Measurements from ENCODE around the gene SOX2. TPM values are rescaled to one million over a fixed set of nuclear protein-coding genes. Genes with fewer than 3 reads are reported as not detected.
A peak's percentile ranks its signal among the peaks of the same experiment; 100 is the strongest.

The SOX2 gene
- total RNA-seq (100 to 1,000 TPM in 1 of 2 donors, 10 to 100 TPM in 1; 82.5 to 104 TPM), polyA plus RNA-seq (ENCODE audit: insufficient read length in 2 of 2) (100 to 1,000 TPM; 221 to 294 TPM)
- long read RNA-seq, donor 1, transcript SOX2-201 (1 exons, 2,513 nt): major isoform, 406 of 406 reads
- long read RNA-seq, donor 1, partial matches to known transcripts: 0 of 406 reads
- long read RNA-seq, donor 1, other reads (novel, unspliced or antisense): 0 of 406 reads
- long read RNA-seq, donor 2, transcript SOX2-201 (1 exons, 2,513 nt): major isoform, 297 of 297 reads
- long read RNA-seq, donor 2, partial matches to known transcripts: 0 of 297 reads
- long read RNA-seq, donor 2, other reads (novel, unspliced or antisense): 0 of 297 reads
- long read RNA-seq, donor 3, transcript SOX2-201 (1 exons, 2,513 nt): major isoform, 288 of 288 reads
- long read RNA-seq, donor 3, partial matches to known transcripts: 0 of 288 reads
- long read RNA-seq, donor 3, other reads (novel, unspliced or antisense): 0 of 288 reads
- long read RNA-seq, donor 4, transcript SOX2-201 (1 exons, 2,513 nt): major isoform, 43 of 43 reads
- long read RNA-seq, donor 4, partial matches to known transcripts: 0 of 43 reads
- long read RNA-seq, donor 4, other reads (novel, unspliced or antisense): 0 of 43 reads

DNA sequence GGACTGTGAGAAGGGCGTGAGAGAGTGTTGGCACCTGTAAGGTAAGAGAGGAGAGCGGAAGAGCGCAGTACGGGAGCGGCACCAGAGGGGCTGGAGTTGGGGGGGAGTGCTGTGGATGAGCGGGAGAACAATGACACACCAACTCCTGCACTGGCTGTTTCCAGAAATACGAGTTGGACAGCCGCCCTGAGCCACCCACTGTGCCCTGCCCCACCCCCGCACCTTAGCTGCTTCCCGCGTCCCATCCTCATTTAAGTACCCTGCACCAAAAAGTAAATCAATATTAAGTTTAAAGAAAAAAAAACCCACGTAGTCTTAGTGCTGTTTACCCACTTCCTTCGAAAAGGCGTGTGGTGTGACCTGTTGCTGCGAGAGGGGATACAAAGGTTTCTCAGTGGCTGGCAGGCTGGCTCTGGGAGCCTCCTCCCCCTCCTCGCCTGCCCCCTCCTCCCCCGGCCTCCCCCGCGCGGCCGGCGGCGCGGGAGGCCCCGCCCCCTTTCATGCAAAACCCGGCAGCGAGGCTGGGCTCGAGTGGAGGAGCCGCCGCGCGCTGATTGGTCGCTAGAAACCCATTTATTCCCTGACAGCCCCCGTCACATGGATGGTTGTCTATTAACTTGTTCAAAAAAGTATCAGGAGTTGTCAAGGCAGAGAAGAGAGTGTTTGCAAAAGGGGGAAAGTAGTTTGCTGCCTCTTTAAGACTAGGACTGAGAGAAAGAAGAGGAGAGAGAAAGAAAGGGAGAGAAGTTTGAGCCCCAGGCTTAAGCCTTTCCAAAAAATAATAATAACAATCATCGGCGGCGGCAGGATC, at the start of gene SOX2:
Gene SOX2, plus strand, starts transcription at position 601 of the 811 bp plus-strand sequence. CDS start 436 bp downstream, outside the sequence.
- Histone ChIP-seq H3K36me3 (ENCODE audit: control insufficient read depth, insufficient read depth, low read length) (peaks cover 10% of the 10 kb centered on the region), H3K9me3 (ENCODE audit: control insufficient read depth, insufficient read depth, low read length) (no peaks in the 10 kb centered on the region), H3K4me3 (ENCODE audit: low read depth, low read length) (peak within 1 kb of the TSS; percentile 74), H3K27me3 (ENCODE audit: control insufficient read depth, insufficient read depth, low read length) (peaks cover 69% of the 10 kb centered on the region), H3K4me1 (ENCODE audit: control insufficient read depth, insufficient read depth, low read length) (peaks cover 16% of the 10 kb centered on the region), H3K27ac (ENCODE audit: low read depth, low read length) (peak within 1 kb of the TSS; percentile 91)
- under 1% methylated on average over 22 of the region's 37 CpGs for WGBS (ENCODE audit: insufficient coverage)
- peak in 4 of 6 donors; percentile 83 to 96 (median 90) for DNase-seq (ENCODE audit: low read depth in 4 of 6, low spot score in 6 of 6)

DNA sequence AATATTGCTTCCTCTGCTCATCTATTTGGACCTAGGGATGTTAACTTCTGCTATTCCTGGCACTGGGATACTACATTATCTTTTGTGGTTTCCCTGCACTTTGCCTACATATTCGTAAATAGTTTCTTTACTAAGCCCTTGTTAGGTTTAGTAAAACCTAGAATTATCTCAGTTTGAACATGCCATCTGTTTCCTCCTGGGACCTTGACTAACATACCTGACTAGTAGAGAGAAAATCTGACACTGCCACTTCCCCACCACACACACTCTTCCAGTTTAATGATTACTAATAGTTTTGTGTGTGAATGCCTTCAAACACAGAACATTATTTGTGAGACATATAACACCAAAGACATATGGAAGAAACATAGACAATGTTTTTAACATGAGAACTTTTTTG, 28.2 kb upstream of the SOX2 start:
- Histone ChIP-seq H3K9me3 (ENCODE audit: control insufficient read depth, insufficient read depth, low read length) (peaks cover 2% of the 10 kb centered on the region), H3K27ac (ENCODE audit: low read depth, low read length) (no peak overlapping the region), H3K36me3 (ENCODE audit: control insufficient read depth, insufficient read depth, low read length) (no peaks in the 10 kb centered on the region), H3K27me3 (ENCODE audit: control insufficient read depth, insufficient read depth, low read length) (no peaks in the 10 kb centered on the region), H3K4me1 (ENCODE audit: control insufficient read depth, insufficient read depth, low read length) (no peaks in the 10 kb centered on the region), H3K4me3 (ENCODE audit: low read depth, low read length) (no peak overlapping the region)
- WGBS (ENCODE audit: insufficient coverage): no CpG with 5 or more reads among the region's 1 CpG
- no peak for DNase-seq (ENCODE audit: low read depth in 4 of 6, low spot score in 6 of 6)

DNA sequence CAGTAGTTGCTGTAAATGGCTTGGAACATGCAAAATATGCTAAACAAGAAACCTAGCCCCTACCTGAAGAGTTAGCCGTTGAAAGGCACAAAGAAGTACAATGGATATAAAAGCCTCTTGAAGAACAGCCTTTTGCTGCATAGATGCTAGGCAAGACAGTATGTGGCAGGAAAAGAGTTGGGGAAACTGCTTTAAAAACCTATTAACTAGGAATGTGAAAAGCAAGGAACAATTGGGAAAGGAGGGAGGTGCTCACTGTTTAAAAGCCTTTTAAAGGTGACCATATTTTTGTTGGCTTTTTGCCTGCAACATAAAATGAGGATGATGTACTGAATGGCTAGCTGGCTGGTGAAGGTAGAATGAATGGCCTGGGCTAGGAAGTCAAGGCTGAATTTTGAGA, 24.5 kb upstream of the SOX2 start:
- no peak for DNase-seq (ENCODE audit: low read depth in 4 of 6, low spot score in 6 of 6)
- H3K36me3 ChIP-seq (ENCODE audit: control insufficient read depth, insufficient read depth, low read length): no peaks in the 10 kb centered on the region
- no peaks in the 10 kb centered on the region for H3K9me3 ChIP-seq (ENCODE audit: control insufficient read depth, insufficient read depth, low read length)
- no CpG with 5 or more reads among the region's 1 CpG for WGBS (ENCODE audit: insufficient coverage)
- H3K4me1 ChIP-seq (ENCODE audit: control insufficient read depth, insufficient read depth, low read length): no peaks in the 10 kb centered on the region
- H3K4me3 ChIP-seq (ENCODE audit: low read depth, low read length): no peak overlapping the region
- H3K27ac ChIP-seq (ENCODE audit: low read depth, low read length): peak overlapping the region; percentile 6
- no peaks in the 10 kb centered on the region for H3K27me3 ChIP-seq (ENCODE audit: control insufficient read depth, insufficient read depth, low read length)

GRCh38 chr3:181687731-181688130, 24.0 kb upstream of the SOX2 start:
- peak overlapping the region; percentile 6 for H3K27ac ChIP-seq (ENCODE audit: low read depth, low read length)
- DNase-seq (ENCODE audit: low read depth in 4 of 6, low spot score in 6 of 6): peak in 2 of 6 donors; percentile 39 to 51
- H3K4me1 ChIP-seq (ENCODE audit: control insufficient read depth, insufficient read depth, low read length): no peaks in the 10 kb centered on the region
- no peaks in the 10 kb centered on the region for H3K27me3 ChIP-seq (ENCODE audit: control insufficient read depth, insufficient read depth, low read length)
- no CpG with 5 or more reads among the region's 2 CpGs for WGBS (ENCODE audit: insufficient coverage)
- no peak overlapping the region for H3K4me3 ChIP-seq (ENCODE audit: low read depth, low read length)
- H3K9me3 ChIP-seq (ENCODE audit: control insufficient read depth, insufficient read depth, low read length): no peaks in the 10 kb centered on the region
- H3K36me3 ChIP-seq (ENCODE audit: control insufficient read depth, insufficient read depth, low read length): no peaks in the 10 kb centered on the region

- H3K27ac ChIP-seq (ENCODE audit: low read depth, low read length): no peak overlapping the region
- no peaks in the 10 kb centered on the region for H3K27me3 ChIP-seq (ENCODE audit: control insufficient read depth, insufficient read depth, low read length)
- no peaks in the 10 kb centered on the region for H3K9me3 ChIP-seq (ENCODE audit: control insufficient read depth, insufficient read depth, low read length)
- no peak overlapping the region for H3K4me3 ChIP-seq (ENCODE audit: low read depth, low read length)
- no peaks in the 10 kb centered on the region for H3K4me1 ChIP-seq (ENCODE audit: control insufficient read depth, insufficient read depth, low read length)
- DNase-seq (ENCODE audit: low read depth in 4 of 6, low spot score in 6 of 6): peak in 1 of 6 donors; percentile 13
- H3K36me3 ChIP-seq (ENCODE audit: control insufficient read depth, insufficient read depth, low read length): no peaks in the 10 kb centered on the region
- no CpG with 5 or more reads among the region's 3 CpGs for WGBS (ENCODE audit: insufficient coverage)
Measured at GRCh38 chr3:181689546-181689945, 22.2 kb upstream of the SOX2 start.

- no CpG with 5 or more reads among the region's 2 CpGs for WGBS (ENCODE audit: insufficient coverage)
- Histone ChIP-seq H3K27ac (ENCODE audit: low read depth, low read length) (no peak overlapping the region), H3K4me1 (ENCODE audit: control insufficient read depth, insufficient read depth, low read length) (peaks cover 12% of the 10 kb centered on the region)
Measured at GRCh38 chr3:181690769-181691168, 21.0 kb upstream of the SOX2 start.

GRCh38 chr3:181691901-181692300, 19.8 kb upstream of the SOX2 start:
- H3K4me3 ChIP-seq (ENCODE audit: low read depth, low read length): no peak overlapping the region
- no peaks in the 10 kb centered on the region for H3K9me3 ChIP-seq (ENCODE audit: control insufficient read depth, insufficient read depth, low read length)
- H3K27ac ChIP-seq (ENCODE audit: low read depth, low read length): peak overlapping the region; percentile 18
- DNase-seq (ENCODE audit: low read depth in 4 of 6, low spot score in 6 of 6): peak in 2 of 6 donors; percentile 38 to 57
- no CpG with 5 or more reads among the region's 2 CpGs for WGBS (ENCODE audit: insufficient coverage)
- H3K4me1 ChIP-seq (ENCODE audit: control insufficient read depth, insufficient read depth, low read length): peaks cover 20% of the 10 kb centered on the region
- no peaks in the 10 kb centered on the region for H3K36me3 ChIP-seq (ENCODE audit: control insufficient read depth, insufficient read depth, low read length)
- peaks cover 20% of the 10 kb centered on the region for H3K27me3 ChIP-seq (ENCODE audit: control insufficient read depth, insufficient read depth, low read length)

More at GRCh38 chr3:181690769-181691168, 21.0 kb upstream of the SOX2 start:
- Histone ChIP-seq H3K9me3 (ENCODE audit: control insufficient read depth, insufficient read depth, low read length) (no peaks in the 10 kb centered on the region), H3K4me3 (ENCODE audit: low read depth, low read length) (no peak overlapping the region), H3K27me3 (ENCODE audit: control insufficient read depth, insufficient read depth, low read length) (peaks cover 9% of the 10 kb centered on the region), H3K36me3 (ENCODE audit: control insufficient read depth, insufficient read depth, low read length) (no peaks in the 10 kb centered on the region)
- no peak for DNase-seq (ENCODE audit: low read depth in 4 of 6, low spot score in 6 of 6)

- H3K4me3 ChIP-seq (ENCODE audit: low read depth, low read length): no peak overlapping the region
- peak in 2 of 6 donors; percentile 5 to 34 for DNase-seq (ENCODE audit: low read depth in 4 of 6, low spot score in 6 of 6)
- H3K27ac ChIP-seq (ENCODE audit: low read depth, low read length): peak overlapping the region; percentile 34
Measured at GRCh38 chr3:181692311-181693145, 19.2 kb upstream of the SOX2 start.

GRCh38 chr3:181693280-181693679, 18.4 kb upstream of the SOX2 start:
- H3K4me1 ChIP-seq (ENCODE audit: control insufficient read depth, insufficient read depth, low read length): peaks cover 23% of the 10 kb centered on the region
- no peaks in the 10 kb centered on the region for H3K36me3 ChIP-seq (ENCODE audit: control insufficient read depth, insufficient read depth, low read length)
- no peak for DNase-seq (ENCODE audit: low read depth in 4 of 6, low spot score in 6 of 6)
- H3K9me3 ChIP-seq (ENCODE audit: control insufficient read depth, insufficient read depth, low read length): no peaks in the 10 kb centered on the region
- WGBS (ENCODE audit: insufficient coverage): no CpG with 5 or more reads among the region's 1 CpG
- H3K27ac ChIP-seq (ENCODE audit: low read depth, low read length): peak overlapping the region; percentile 34
- no peak overlapping the region for H3K4me3 ChIP-seq (ENCODE audit: low read depth, low read length)
- peaks cover 31% of the 10 kb centered on the region for H3K27me3 ChIP-seq (ENCODE audit: control insufficient read depth, insufficient read depth, low read length)

More at GRCh38 chr3:181692311-181693145, 19.2 kb upstream of the SOX2 start:
- H3K36me3 ChIP-seq (ENCODE audit: control insufficient read depth, insufficient read depth, low read length): no peaks in the 10 kb centered on the region
- H3K4me1 ChIP-seq (ENCODE audit: control insufficient read depth, insufficient read depth, low read length): peaks cover 20% of the 10 kb centered on the region
- peaks cover 27% of the 10 kb centered on the region for H3K27me3 ChIP-seq (ENCODE audit: control insufficient read depth, insufficient read depth, low read length)
- no CpG with 5 or more reads among the region's 2 CpGs for WGBS (ENCODE audit: insufficient coverage)
- H3K9me3 ChIP-seq (ENCODE audit: control insufficient read depth, insufficient read depth, low read length): no peaks in the 10 kb centered on the region

Data from spinal cord (tissue), 10 donors.